Measurements from ENCODE around the gene ZNF536.

The ZNF536 gene

DNA sequence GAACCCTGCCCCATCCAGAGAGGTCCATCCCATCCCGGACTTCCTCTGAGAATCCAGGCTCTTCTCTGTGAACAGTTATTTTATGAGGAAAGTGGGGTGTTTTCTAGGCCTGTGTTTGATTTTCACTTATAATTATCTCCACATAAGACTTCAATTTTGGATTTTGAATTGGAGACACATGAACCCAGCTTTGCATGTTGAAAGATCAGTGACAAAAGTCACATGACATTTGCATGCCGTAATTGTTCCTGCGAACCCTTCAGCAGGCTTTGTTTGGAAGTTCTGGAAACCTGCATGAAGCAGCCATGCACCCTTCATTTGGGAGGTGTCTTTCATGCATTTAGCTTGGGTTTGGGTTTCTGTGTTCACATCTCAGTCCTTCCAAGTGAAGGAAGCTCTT is 44.9 kb upstream of the ZNF536 start:
- in situ Hi-C loops (cut with HindIII; ENCODE audit: low sequenced_read_pairs): no loop called here
- H3K4me3 ChIP-seq (ENCODE audit: low read depth, low read length): no peak overlapping the region
- no peak for DNase-seq (ENCODE audit: low read depth, low spot score)
- TF ChIP-seq, protein P1, sequence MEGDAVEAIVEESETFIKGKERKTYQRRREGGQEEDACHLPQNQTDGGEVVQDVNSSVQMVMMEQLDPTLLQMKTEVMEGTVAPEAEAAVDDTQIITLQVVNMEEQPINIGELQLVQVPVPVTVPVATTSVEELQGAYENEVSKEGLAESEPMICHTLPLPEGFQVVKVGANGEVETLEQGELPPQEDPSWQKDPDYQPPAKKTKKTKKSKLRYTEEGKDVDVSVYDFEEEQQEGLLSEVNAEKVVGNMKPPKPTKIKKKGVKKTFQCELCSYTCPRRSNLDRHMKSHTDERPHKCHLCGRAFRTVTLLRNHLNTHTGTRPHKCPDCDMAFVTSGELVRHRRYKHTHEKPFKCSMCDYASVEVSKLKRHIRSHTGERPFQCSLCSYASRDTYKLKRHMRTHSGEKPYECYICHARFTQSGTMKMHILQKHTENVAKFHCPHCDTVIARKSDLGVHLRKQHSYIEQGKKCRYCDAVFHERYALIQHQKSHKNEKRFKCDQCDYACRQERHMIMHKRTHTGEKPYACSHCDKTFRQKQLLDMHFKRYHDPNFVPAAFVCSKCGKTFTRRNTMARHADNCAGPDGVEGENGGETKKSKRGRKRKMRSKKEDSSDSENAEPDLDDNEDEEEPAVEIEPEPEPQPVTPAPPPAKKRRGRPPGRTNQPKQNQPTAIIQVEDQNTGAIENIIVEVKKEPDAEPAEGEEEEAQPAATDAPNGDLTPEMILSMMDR (IDR thresholded peaks at IDR 0.05; ENCODE audit: low read depth, low read length): no peak

DNA sequence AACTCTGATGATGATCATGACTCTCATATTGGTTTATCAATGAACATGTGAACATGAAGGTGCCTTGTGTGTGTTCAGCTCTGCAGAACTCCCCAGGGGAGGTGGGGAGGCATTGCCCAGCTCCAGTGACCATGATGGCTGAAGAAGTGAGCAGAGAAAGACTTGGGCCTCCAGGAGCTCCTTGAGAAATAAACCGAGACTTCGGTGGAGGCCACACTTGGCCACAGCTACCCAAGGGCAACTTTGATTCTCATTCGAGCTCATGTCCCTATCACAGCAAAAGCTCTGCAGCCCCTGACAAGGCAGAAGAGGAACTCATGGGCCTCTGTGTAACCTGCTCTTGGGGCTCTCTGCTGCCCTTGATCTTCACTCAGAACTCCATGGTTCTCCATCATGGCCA is 44.1 kb upstream of the ZNF536 start:
- DNase-seq (ENCODE audit: low read depth, low spot score): no peak
- in situ Hi-C loops (cut with HindIII; ENCODE audit: low sequenced_read_pairs): no loop called here
- H3K4me3 ChIP-seq (ENCODE audit: low read depth, low read length): no peak overlapping the region
- TF ChIP-seq, protein P1 (IDR thresholded peaks at IDR 0.05; ENCODE audit: low read depth, low read length): no peak

DNA sequence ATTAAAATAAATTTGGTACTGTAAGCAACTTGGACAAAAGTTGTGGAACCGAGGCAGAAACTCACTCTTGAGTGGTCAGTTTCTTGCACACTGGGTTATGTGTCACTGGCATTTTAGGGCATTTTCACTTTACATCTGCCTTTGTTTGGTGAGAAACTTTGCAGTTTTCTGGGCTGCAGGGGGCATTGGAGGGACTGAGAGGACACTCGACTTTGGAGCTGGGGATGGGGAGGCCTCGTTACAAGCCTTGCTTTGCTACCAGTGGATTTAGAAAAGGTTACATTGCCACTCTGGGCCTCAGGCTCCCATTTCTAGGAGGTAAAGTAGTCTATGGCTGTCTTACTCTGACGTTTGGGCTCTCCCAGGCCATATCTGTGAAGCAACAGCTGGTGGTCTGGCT is 41.9 kb upstream of the ZNF536 start:
- DNase-seq (ENCODE audit: low read depth, low spot score): no peak
- TF ChIP-seq, protein P1 (IDR thresholded peaks at IDR 0.05; ENCODE audit: low read depth, low read length): no peak
- no peak overlapping the region for H3K4me3 ChIP-seq (ENCODE audit: low read depth, low read length)
- in situ Hi-C loops (cut with HindIII; ENCODE audit: low sequenced_read_pairs): no loop called here

DNA sequence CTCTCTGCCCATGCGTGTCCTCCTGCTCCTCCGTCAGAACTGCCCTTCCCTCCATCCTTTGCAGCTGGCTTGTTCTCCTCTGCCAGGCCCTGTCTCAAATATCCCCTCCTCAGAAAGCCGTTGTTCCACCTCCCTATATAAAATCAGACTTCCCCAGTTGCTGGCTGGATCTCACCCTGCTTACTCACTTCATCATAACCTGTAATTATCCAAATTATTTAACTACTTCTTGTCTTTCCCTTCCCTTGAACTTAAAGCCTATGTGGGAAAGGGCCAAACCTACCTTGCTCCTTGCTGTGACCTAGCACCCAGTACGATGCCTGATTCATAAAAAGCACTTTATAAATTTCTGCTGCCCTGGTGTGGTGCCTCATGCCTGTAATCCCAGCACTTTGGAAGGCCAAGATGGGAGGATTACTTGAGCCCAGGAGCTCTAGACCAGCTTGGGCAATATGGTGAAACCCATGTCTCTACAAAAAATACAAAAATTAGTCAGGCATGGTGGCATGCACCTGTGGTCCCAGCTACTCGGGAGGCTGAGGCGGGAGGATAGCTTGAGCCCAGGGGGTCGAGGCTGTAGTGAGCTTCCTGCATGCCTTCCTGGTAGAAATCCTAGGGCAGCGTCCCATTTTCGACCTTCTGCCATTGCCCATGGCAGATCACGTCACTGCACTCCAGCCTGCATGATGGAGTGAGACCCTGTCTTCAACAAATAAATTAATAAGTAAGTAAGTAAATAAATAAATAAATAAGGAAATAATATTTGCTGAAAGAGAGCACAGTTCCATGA is 39.5 kb upstream of the ZNF536 start:
- in situ Hi-C loops (cut with HindIII; ENCODE audit: low sequenced_read_pairs): no loop called here
- no peak overlapping the region for H3K4me3 ChIP-seq (ENCODE audit: low read depth, low read length)
- TF ChIP-seq, protein P1 (IDR thresholded peaks at IDR 0.05; ENCODE audit: low read depth, low read length): no peak
- no peak for DNase-seq (ENCODE audit: low read depth, low spot score)

DNA sequence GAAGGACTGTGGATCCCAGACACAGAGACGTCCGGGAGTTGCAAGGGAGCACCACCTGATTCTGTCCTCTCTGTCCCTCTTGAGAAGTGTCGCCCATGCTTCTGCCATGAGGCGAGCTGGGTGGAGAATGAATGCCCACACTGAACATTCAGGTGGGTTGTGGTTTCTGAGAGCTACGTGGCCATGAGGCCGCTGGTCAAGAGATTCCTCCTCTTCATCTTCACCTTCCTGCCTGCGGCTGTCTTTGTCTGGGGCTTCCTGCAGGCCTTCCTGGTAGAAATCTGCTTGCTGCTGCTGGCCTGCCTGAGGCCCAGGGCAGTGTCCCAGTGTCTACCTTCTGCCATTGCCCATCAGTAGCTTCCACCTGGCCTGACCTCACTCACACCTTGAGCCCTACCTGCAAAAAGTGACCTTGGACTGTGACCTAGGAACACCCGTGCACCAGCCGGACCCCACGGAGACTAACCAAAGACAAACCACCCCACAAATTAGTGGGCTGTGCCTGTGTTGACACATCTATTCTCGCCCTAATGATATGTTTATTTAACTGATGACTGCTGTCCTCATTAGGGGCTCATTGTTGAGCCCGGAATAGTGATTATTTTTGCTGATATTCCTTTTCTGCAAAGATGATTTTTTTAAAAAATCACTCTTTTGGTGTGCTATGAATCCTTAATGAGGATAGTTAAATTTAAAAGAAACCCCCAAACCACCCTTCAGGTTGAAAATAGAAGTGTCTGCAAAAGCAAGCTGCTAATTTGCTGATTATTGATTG is 38.7 kb upstream of the ZNF536 start:
- TF ChIP-seq, protein P1 (IDR thresholded peaks at IDR 0.05; ENCODE audit: low read depth, low read length): no peak
- no peak overlapping the region for H3K4me3 ChIP-seq (ENCODE audit: low read depth, low read length)
- in situ Hi-C loops (cut with HindIII; ENCODE audit: low sequenced_read_pairs): no loop called here
- DNase-seq (ENCODE audit: low read depth, low spot score): no peak

DNA sequence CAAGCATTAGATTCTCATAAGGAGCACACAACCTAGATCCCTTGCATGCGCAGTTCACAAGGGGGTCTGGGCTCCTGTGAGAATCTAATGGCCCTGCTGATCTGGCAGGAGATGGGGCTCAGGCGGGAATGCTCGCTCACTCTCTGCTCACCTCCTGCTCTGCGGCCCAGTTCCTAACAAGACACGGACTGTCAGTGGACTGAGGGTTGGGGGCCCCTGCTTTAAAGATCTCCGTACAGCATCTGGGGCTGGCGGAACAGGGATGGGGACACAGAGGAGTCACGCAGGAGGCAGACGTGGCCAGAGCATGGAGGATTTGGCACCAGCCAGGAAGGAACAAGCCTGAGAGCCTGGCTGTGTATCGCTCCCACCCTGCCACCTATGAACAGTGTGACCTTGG is 37.3 kb upstream of the ZNF536 start:
- H3K4me3 ChIP-seq (ENCODE audit: low read depth, low read length): no peak overlapping the region
- in situ Hi-C loops (cut with HindIII; ENCODE audit: low sequenced_read_pairs): no loop called here
- no peak for DNase-seq (ENCODE audit: low read depth, low spot score)
- TF ChIP-seq, protein P1 (IDR thresholded peaks at IDR 0.05; ENCODE audit: low read depth, low read length): no peak
